ENCODE measurements around the gene PMEPA1.

DNA sequence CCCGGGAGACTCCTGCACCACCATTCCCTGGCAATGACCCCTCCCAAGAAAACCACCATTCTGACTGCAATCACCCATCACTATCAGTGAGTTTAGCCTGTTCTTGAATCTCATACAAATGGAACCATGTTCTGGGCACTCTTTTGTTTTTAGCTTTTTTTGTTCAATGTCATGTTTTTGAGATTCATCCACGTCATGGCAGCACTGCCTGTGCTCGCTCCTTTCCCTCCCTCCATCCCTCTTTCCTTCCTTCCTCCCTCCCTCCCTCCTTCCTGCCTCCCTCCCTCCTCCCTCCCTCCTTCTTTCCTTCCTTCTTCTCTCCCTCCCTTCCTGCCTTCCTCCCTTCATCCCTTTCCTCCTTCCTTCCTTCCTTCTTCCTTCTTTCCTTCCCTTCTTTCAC lies 44.4 kb upstream of the PMEPA1 start:
- TF ChIP-seq, protein P1, sequence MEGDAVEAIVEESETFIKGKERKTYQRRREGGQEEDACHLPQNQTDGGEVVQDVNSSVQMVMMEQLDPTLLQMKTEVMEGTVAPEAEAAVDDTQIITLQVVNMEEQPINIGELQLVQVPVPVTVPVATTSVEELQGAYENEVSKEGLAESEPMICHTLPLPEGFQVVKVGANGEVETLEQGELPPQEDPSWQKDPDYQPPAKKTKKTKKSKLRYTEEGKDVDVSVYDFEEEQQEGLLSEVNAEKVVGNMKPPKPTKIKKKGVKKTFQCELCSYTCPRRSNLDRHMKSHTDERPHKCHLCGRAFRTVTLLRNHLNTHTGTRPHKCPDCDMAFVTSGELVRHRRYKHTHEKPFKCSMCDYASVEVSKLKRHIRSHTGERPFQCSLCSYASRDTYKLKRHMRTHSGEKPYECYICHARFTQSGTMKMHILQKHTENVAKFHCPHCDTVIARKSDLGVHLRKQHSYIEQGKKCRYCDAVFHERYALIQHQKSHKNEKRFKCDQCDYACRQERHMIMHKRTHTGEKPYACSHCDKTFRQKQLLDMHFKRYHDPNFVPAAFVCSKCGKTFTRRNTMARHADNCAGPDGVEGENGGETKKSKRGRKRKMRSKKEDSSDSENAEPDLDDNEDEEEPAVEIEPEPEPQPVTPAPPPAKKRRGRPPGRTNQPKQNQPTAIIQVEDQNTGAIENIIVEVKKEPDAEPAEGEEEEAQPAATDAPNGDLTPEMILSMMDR (conservative IDR thresholded peaks at IDR 0.05): no peak
- no peak for TF ChIP-seq ZFX (IDR thresholded peaks at IDR 0.05)
